ENCODE results near the gene EHMT1. TPM values are rescaled to one million over a fixed set of nuclear protein-coding genes. Genes with fewer than 3 reads are reported as not detected.

Gene EHMT1
- total and polyA plus RNA-seq, 2 of the 8 experiments (the other 6 are each of a cell fraction or from before 2014, with no cell fraction given), result 95.7 to 163 TPM

- H3K27ac ChIP-seq (ENCODE audit: low read depth, low read length), result no peak overlapping the region
- no peak overlapping the region for H3K4me2 ChIP-seq (ENCODE audit: insufficient read depth in 1 of 2, low read depth in 2 of 2, low read length in 2 of 2)
- TF ChIP-seq YY1 (IDR thresholded peaks at IDR 0.05; ENCODE audit: low read depth, low read length), result no peak
- no peak for TF ChIP-seq BCL11A (IDR thresholded peaks at IDR 0.05; ENCODE audit: low read depth in 2 of 2, low read length in 2 of 2)
- no peak for TF ChIP-seq HDAC6 (IDR thresholded peaks at IDR 0.05; ENCODE audit: low read depth, low read length)
- TF ChIP-seq GTF2F1 (IDR thresholded peaks at IDR 0.05; ENCODE audit: borderline replicate concordance, low read depth, low read length), result no peak
- TF ChIP-seq ATF2 (IDR thresholded peaks at IDR 0.05; ENCODE audit: low read length), result no peak
- H3K14ac ChIP-seq (ENCODE audit: insufficient read length), result no peak overlapping the region
- FAIRE-seq (no peak), DNase-seq (ENCODE audit: low read depth in 1 of 2, low spot score in 2 of 2) (no peak)
- H4K8ac ChIP-seq (ENCODE audit: extremely low read depth, insufficient read depth, low read length), result no peak overlapping the region
- H3K9ac ChIP-seq (replicated peaks in 1 of 4; ENCODE audit: extremely low read depth in 1 of 4, low read depth in 3 of 4, low read length in 3 of 4), result no peak overlapping the region
- H2BK5ac ChIP-seq (ENCODE audit: low read depth, low read length), result no peak overlapping the region
- peaks cover 3 to 67% of the 10 kb centered on the region in 2 experiments; a peak in 2 of 4 replicates for H3K79me2 ChIP-seq (ENCODE audit: control insufficient read depth in 1 of 2, insufficient read depth in 2 of 2, low read length in 2 of 2)
- H3K36me3 ChIP-seq (ENCODE audit: control insufficient read depth in 2 of 4, insufficient read depth in 4 of 4, low read length in 3 of 4), result peaks cover 6 to 23% (median 14%) of the 10 kb centered on the region in 4 experiments; a peak in 6 of 8 replicates
- no peak overlapping the region for H3K56ac ChIP-seq (replicated peaks; ENCODE audit: insufficient read length, low read depth, low read length)
- H3K27me3 ChIP-seq (replicated peaks in 1 of 4; ENCODE audit: control insufficient read depth in 3 of 4, extremely low read depth in 1 of 4, insufficient read depth in 3 of 4, low read length in 3 of 4), result no peaks in the 10 kb centered on the region
- no peak overlapping the region for H3K4me3 ChIP-seq (ENCODE audit: extremely low read depth in 1 of 4, insufficient read depth in 2 of 4, low read depth in 3 of 4, low read length in 4 of 4)
- no peak overlapping the region for H2BK20ac ChIP-seq (ENCODE audit: low read length)
- H3K4ac ChIP-seq (replicated peaks; ENCODE audit: insufficient read length, low read depth, low read length), result no peak overlapping the region
- peaks cover 2 to 12% (median 7%) of the 10 kb centered on the region in 4 experiments; a peak in 5 of 7 replicates for H3K4me1 ChIP-seq (replicated peaks in 1 of 4; ENCODE audit: control insufficient read depth in 3 of 4, insufficient read depth in 4 of 4, low read length in 3 of 4)
- H2BK15ac ChIP-seq (ENCODE audit: low read length), result no peak overlapping the region
- no peak overlapping the region for H2AFZ ChIP-seq (ENCODE audit: low read length)
- no peak overlapping the region for H2BK120ac ChIP-seq (replicated peaks; ENCODE audit: low read depth, low read length)
- H4K91ac ChIP-seq (replicated peaks; ENCODE audit: insufficient read length, low read length), result no peak overlapping the region
- H4K20me1 ChIP-seq (replicated peaks in 1 of 2; ENCODE audit: control insufficient read depth in 1 of 2, insufficient read depth in 2 of 2, low read length in 2 of 2), result peaks cover 7 to 14% of the 10 kb centered on the region in 2 experiments
- POLR2A ChIA-PET (ENCODE audit: partially characterized antibody), result no interaction called here
- H2BK12ac ChIP-seq (ENCODE audit: low read depth, low read length), result no peak overlapping the region
- H3K23ac ChIP-seq (ENCODE audit: insufficient read length), result no peak overlapping the region
- no peaks in the 10 kb centered on the region for H3K23me2 ChIP-seq (ENCODE audit: low read depth, low read length)
- no peak overlapping the region for H3K18ac ChIP-seq (ENCODE audit: extremely low read depth, low read length)
- no peaks in the 10 kb centered on the region for H3K9me3 ChIP-seq (ENCODE audit: insufficient read depth in 2 of 2, low read depth in 1 of 2, low read length in 1 of 2)
- H4K5ac ChIP-seq (ENCODE audit: insufficient read length, low read depth, low read length), result no peak overlapping the region
- peaks cover 21% of the 10 kb centered on the region for H3K79me1 ChIP-seq (ENCODE audit: low read depth, low read length)
- CTCF ChIA-PET (ENCODE audit: partially characterized antibody), result interaction anchor here (1.3 kb wide), 1 partner anchor 45 kb away, joined by 5 read pairs; no protein-coding TSS in a partner anchor
- H2AK5ac ChIP-seq (ENCODE audit: low read depth, low read length), result no peak overlapping the region
These were observed 108.9 kb downstream of the EHMT1 start for GRCh38 chr9:137727716-137728115.

All from H1 (cell line).